Myometrial cell (primary cell): ENCODE measurements around the gene RAB40A. TPM values are rescaled to one million over a fixed set of nuclear protein-coding genes. Genes with fewer than 3 reads are reported as not detected.

Source experiments
- total RNA-seq: library from RNA; depleted of rRNA; stranded (reverse); fragments of >200 nt; gene quantifications from 2 replicates; pipeline ENCODE4 v1.2.3, GENCODE V29; 2015

The RAB40A gene
- total RNA-seq, result not detected in 2 replicates

GRCh38 chrX:103519389-103519788 lies at the start of gene RAB40A:
Gene RAB40A (minus strand): TSS chrX:103519489. CDS start chrX:103500756, 18,733 bp downstream.

Other genes starting within 250 kb of the RAB40A start
- not detected in 2 replicates for gene TCEAL5, start 242.7 kb downstream of the RAB40A start, total RNA-seq
- 1.2 TPM in 1 of 2 replicates, not detected in the other for gene BEX2, start 208.5 kb downstream of the RAB40A start, total RNA-seq
- 43.2 and 54.9 TPM in 2 replicates for gene TCEAL7, start 189.2 kb downstream of the RAB40A start, total RNA-seq
- 73.2 and 117 TPM in 2 replicates for gene TCEAL9, start 163.0 kb downstream of the RAB40A start, total RNA-seq
- gene BEX3, start 143.0 kb downstream of the RAB40A start, total RNA-seq, result 264 and 317 TPM in 2 replicates
- gene TCEAL4, start 66.0 kb upstream of the RAB40A start, total RNA-seq, result 59.7 and 60.1 TPM in 2 replicates
- gene TCEAL3, start 88.5 kb upstream of the RAB40A start, total RNA-seq, result 36.0 and 42.7 TPM in 2 replicates
- 28.7 and 34.0 TPM in 2 replicates for gene TCEAL1, start 109.5 kb upstream of the RAB40A start, total RNA-seq
- gene MORF4L2, start 167.2 kb upstream of the RAB40A start, total RNA-seq, result 509 and 767 TPM in 2 replicates
- gene TMEM31, start 191.4 kb upstream of the RAB40A start, total RNA-seq, result not detected in 2 replicates